ENCODE results near the gene ANGPTL8. TPM values are rescaled to one million over a fixed set of nuclear protein-coding genes. Genes with fewer than 3 reads are reported as not detected.

Gene ANGPTL8
- total and polyA plus RNA-seq, 2 of the 4 experiments (the other 2 are of a cell fraction): not detected

DNA sequence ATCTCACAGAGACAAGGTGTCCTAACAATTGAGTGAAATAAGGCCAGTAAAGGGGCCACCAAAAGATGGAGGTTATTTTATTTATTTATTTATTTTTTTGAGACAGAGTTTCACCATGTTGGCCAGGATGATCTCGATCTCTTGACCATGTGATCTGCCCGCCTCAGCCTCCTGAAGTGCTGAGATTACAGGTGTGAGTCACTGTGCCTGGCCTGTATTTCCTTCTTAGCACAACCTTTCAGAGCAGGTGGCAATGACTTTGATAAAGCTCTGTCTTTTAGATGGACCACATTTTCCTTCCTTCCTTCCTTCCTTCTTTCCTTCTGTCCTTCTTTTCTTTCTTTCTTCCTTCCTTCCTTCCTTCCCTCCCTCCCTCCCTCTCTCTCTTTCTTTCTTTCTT, 33.9 kb downstream of the ANGPTL8 start:
- no peak overlapping the region for H3K4me3 ChIP-seq (ENCODE audit: insufficient read depth, low read depth, low read length)
- H2AFZ ChIP-seq (replicated peaks; ENCODE audit: low read length, poor library complexity): no peak overlapping the region
- H3K9ac ChIP-seq (ENCODE audit: low read depth, low read length): no peak overlapping the region
- ATAC-seq (ENCODE audit: low read depth) (no peak), DNase-seq (no peak)
- dilution Hi-C loops (cut with HindIII; ENCODE audit: low sequenced_read_pairs, unreplicated experiment): no loop called here
- H2AK5ac ChIP-seq (ENCODE audit: low read depth, low read length): no peak overlapping the region
- H4K20me1 ChIP-seq (ENCODE audit: insufficient read depth, low read length): no peaks in the 10 kb centered on the region
- H3K18ac ChIP-seq (ENCODE audit: low read depth, low read length): no peak overlapping the region
- no peak overlapping the region for H3K4ac ChIP-seq (ENCODE audit: low read depth, low read length)
- peaks cover 2% of the 10 kb centered on the region for H3K27me3 ChIP-seq (ENCODE audit: control insufficient read depth, insufficient read depth, low read length)
- in situ Hi-C loops (cut with MboI; ENCODE audit: low sequenced_read_pairs): no loop called here
- no peaks in the 10 kb centered on the region for H3K9me3 ChIP-seq (ENCODE audit: control insufficient read depth, insufficient read depth, low read length)
- H3K79me1 ChIP-seq (ENCODE audit: low read depth in 1 of 2, low read length in 2 of 2): no peaks in the 10 kb centered on the region
- no peak overlapping the region for H2BK120ac ChIP-seq (ENCODE audit: low read depth, low read length)
- WGBS, 2 experiments (ENCODE audit: extremely low coverage in 2 of 2, insufficient read length in 1 of 2): 70% methylated on average over 2 of the region's 2 CpGs; no CpG with 5 or more reads in 1 of the 2 experiments
- POLR2A ChIA-PET (ENCODE audit: unreplicated experiment): interaction anchor here (0.5 to 0.6 kb wide), 2 partner anchors 9 to 103 kb away, joined by 3 to 4 read pairs; no protein-coding TSS in a partner anchor
- no peak overlapping the region for H4K8ac ChIP-seq (ENCODE audit: low read depth in 2 of 2, low read length in 2 of 2)
- H3K27ac ChIP-seq (ENCODE audit: insufficient read depth, low read length): no peak overlapping the region
- no peaks in the 10 kb centered on the region for H3K36me3 ChIP-seq (ENCODE audit: control insufficient read depth, insufficient read depth, low read length)
- no TSS peak for BruUV-seq (replicated peaks)
- H3K14ac ChIP-seq (replicated peaks; ENCODE audit: low read depth, low read length): no peak overlapping the region
- no peak overlapping the region for H2BK20ac ChIP-seq (ENCODE audit: low read depth, low read length)
- no peak overlapping the region for H2AK9ac ChIP-seq (replicated peaks; ENCODE audit: low read depth, low read length, poor library complexity)
- H3K23ac ChIP-seq (ENCODE audit: low read depth, low read length): no peak overlapping the region
- no peak overlapping the region for H3K4me2 ChIP-seq (ENCODE audit: low read depth, low read length)
- H3K9me1 ChIP-seq (ENCODE audit: insufficient read depth, low read length): peaks cover 4% of the 10 kb centered on the region; the same call in 1 of the 2 replicates
- H3K4me1 ChIP-seq (ENCODE audit: control insufficient read depth, insufficient read depth, low read length): peaks cover 11% of the 10 kb centered on the region
- CTCF ChIA-PET: interaction anchor here (1.0 kb wide), 1 partner anchor 10 kb away, joined by 3 read pairs; no protein-coding TSS in a partner anchor
- intact Hi-C loops (cut with micrococcal nuclease): no loop called here
- no peak overlapping the region for H4K5ac ChIP-seq (ENCODE audit: low read depth, low read length)
- no peak overlapping the region for H4K91ac ChIP-seq (ENCODE audit: insufficient read depth, low read depth, low read length)
- TF ChIP-seq, protein P1, sequence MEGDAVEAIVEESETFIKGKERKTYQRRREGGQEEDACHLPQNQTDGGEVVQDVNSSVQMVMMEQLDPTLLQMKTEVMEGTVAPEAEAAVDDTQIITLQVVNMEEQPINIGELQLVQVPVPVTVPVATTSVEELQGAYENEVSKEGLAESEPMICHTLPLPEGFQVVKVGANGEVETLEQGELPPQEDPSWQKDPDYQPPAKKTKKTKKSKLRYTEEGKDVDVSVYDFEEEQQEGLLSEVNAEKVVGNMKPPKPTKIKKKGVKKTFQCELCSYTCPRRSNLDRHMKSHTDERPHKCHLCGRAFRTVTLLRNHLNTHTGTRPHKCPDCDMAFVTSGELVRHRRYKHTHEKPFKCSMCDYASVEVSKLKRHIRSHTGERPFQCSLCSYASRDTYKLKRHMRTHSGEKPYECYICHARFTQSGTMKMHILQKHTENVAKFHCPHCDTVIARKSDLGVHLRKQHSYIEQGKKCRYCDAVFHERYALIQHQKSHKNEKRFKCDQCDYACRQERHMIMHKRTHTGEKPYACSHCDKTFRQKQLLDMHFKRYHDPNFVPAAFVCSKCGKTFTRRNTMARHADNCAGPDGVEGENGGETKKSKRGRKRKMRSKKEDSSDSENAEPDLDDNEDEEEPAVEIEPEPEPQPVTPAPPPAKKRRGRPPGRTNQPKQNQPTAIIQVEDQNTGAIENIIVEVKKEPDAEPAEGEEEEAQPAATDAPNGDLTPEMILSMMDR (conservative IDR thresholded peaks at IDR 0.05; ENCODE audit: low read depth, low read length): no peak
- TF ChIP-seq RAD21 (IDR thresholded peaks at IDR 0.05; ENCODE audit: low read length) (no peak), RFX5 (IDR thresholded peaks at IDR 0.05; ENCODE audit: low read depth, low read length) (no peak), MAZ (IDR thresholded peaks at IDR 0.05; ENCODE audit: borderline replicate concordance, low read depth, low read length) (no peak), SMC3 (IDR thresholded peaks at IDR 0.05; ENCODE audit: low read depth, low read length) (no peak), BHLHE40 (IDR thresholded peaks at IDR 0.05; ENCODE audit: low read depth, low read length) (no peak), CEBPB (IDR thresholded peaks at IDR 0.05; ENCODE audit: low read depth, low read length) (no peak), NFE2L2 (IDR thresholded peaks at IDR 0.05; ENCODE audit: low read depth, low read length) (no peak), MXI1 (IDR thresholded peaks at IDR 0.05; ENCODE audit: borderline replicate concordance, low read depth, low read length) (no peak), CHD1 (IDR thresholded peaks at IDR 0.05; ENCODE audit: low read depth, low read length) (no peak)
- TF ChIP-seq, protein P2, sequence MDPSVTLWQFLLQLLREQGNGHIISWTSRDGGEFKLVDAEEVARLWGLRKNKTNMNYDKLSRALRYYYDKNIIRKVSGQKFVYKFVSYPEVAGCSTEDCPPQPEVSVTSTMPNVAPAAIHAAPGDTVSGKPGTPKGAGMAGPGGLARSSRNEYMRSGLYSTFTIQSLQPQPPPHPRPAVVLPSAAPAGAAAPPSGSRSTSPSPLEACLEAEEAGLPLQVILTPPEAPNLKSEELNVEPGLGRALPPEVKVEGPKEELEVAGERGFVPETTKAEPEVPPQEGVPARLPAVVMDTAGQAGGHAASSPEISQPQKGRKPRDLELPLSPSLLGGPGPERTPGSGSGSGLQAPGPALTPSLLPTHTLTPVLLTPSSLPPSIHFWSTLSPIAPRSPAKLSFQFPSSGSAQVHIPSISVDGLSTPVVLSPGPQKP (IDR thresholded peaks at IDR 0.05; ENCODE audit: borderline replicate concordance, low read depth, low read length): no peak
- H2BK15ac ChIP-seq (ENCODE audit: low read depth, low read length): no peak overlapping the region
- H3K56ac ChIP-seq (ENCODE audit: extremely low read depth, insufficient read depth, low read length): no peak overlapping the region
- no peak overlapping the region for H2BK5ac ChIP-seq (ENCODE audit: low read depth, low read length, poor library complexity, severe bottlenecking)

Measured in IMR-90 (cell line).